GM18526 (cell line): ENCODE measurements around the gene OTOGL.

Experiments used
- POLR2A ChIP-seq: IDR thresholded peaks from 3 replicates; pipeline ENCODE4 v1.6.1; 2011; ENCODE audit not compliant: insufficient read length; ENCODE audit errors: extremely low read depth

Gene OTOGL

GRCh38 chr12:80230068-80230467, 130.7 kb downstream of the OTOGL start:
- no peak for TF ChIP-seq POLR2A

GRCh38 chr12:80232837-80233236, 133.5 kb downstream of the OTOGL start:
- TF ChIP-seq POLR2A, result no peak

- TF ChIP-seq POLR2A, result no peak
These were observed 134.6 kb downstream of the OTOGL start for GRCh38 chr12:80233926-80234325.

- TF ChIP-seq POLR2A, result no peak
These were observed 135.3 kb downstream of the OTOGL start for GRCh38 chr12:80234667-80235066.

- no peak for TF ChIP-seq POLR2A
These were observed 136.6 kb downstream of the OTOGL start for GRCh38 chr12:80235944-80236343.

- TF ChIP-seq POLR2A, result no peak
These were observed 140.5 kb downstream of the OTOGL start for GRCh38 chr12:80239867-80240266.

- no peak for TF ChIP-seq POLR2A
These were observed 142.4 kb downstream of the OTOGL start for GRCh38 chr12:80241576-80242273.

- no peak for TF ChIP-seq POLR2A
These were observed 143.0 kb downstream of the OTOGL start for GRCh38 chr12:80242321-80242720.

GRCh38 chr12:80257920-80258319, 158.6 kb downstream of the OTOGL start:
- no peak for TF ChIP-seq POLR2A

GRCh38 chr12:80260269-80260668, 160.9 kb downstream of the OTOGL start:
- no peak for TF ChIP-seq POLR2A

GRCh38 chr12:80261403-80261802, 162.1 kb downstream of the OTOGL start:
- no peak for TF ChIP-seq POLR2A

GRCh38 chr12:80262346-80262745, 163.0 kb downstream of the OTOGL start:
- no peak for TF ChIP-seq POLR2A

GRCh38 chr12:80262771-80263170, 163.4 kb downstream of the OTOGL start:
- TF ChIP-seq POLR2A, result no peak

- no peak for TF ChIP-seq POLR2A
These were observed 165.0 kb downstream of the OTOGL start for GRCh38 chr12:80264386-80264785.

GRCh38 chr12:80264891-80265290, 165.6 kb downstream of the OTOGL start:
- TF ChIP-seq POLR2A, result no peak

GRCh38 chr12:80268924-80269749, 169.8 kb downstream of the OTOGL start:
- no peak for TF ChIP-seq POLR2A
